ENCODE data around the gene DEPDC7. TPM values are rescaled to one million over a fixed set of nuclear protein-coding genes. Genes with fewer than 3 reads are reported as not detected.

Gene DEPDC7
- total RNA-seq, 4 donors from 2014 or later, result 6.9 to 12.2 (median 9.1) TPM

DNA sequence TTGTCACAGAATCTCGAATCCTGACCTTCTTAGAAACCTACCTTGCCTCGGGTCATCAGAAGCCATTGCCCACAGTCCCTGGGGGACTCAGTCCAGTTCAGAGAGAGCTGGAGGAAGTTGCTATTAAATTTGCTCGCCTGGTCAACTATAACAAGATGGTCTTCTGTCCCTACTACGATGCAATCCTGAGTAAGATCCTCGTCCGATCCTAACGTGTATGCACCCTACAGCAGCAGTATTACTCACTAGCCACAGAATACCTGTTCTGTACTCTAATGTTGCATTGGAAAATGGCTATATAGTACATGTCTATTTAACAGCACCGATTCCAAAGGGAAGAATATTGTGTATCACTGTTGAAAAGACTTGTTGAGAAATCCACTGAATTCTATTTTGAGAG is 56.8 kb downstream of the DEPDC7 start:
- peaks cover 0 to 97% (median 33%) of the 10 kb centered on the region in 3 donors for H3K36me3 ChIP-seq
- no peak for DNase-seq (ENCODE audit: low spot score in 2 of 2)
- 74 to 79% methylated on average over 8 of the region's 8 CpGs for WGBS, 2 donors

More for the DNA sequence above, 56.8 kb downstream of the DEPDC7 start:
- Histone ChIP-seq H3K4me3 (no peak overlapping the region), H3K27me3 (no peaks in the 10 kb centered on the region), H3K4me1 (peaks cover 0 to 6% (median 0%) of the 10 kb centered on the region in 4 donors), H3K27ac (no peak overlapping the region), H3K9me3 (no peaks in the 10 kb centered on the region)
- TF ChIP-seq, protein P1, sequence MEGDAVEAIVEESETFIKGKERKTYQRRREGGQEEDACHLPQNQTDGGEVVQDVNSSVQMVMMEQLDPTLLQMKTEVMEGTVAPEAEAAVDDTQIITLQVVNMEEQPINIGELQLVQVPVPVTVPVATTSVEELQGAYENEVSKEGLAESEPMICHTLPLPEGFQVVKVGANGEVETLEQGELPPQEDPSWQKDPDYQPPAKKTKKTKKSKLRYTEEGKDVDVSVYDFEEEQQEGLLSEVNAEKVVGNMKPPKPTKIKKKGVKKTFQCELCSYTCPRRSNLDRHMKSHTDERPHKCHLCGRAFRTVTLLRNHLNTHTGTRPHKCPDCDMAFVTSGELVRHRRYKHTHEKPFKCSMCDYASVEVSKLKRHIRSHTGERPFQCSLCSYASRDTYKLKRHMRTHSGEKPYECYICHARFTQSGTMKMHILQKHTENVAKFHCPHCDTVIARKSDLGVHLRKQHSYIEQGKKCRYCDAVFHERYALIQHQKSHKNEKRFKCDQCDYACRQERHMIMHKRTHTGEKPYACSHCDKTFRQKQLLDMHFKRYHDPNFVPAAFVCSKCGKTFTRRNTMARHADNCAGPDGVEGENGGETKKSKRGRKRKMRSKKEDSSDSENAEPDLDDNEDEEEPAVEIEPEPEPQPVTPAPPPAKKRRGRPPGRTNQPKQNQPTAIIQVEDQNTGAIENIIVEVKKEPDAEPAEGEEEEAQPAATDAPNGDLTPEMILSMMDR (IDR thresholded peaks at IDR 0.05), result no peak
- TF ChIP-seq POLR2A (IDR thresholded peaks at IDR 0.05), result no peak
- no peak for TF ChIP-seq EP300 (IDR thresholded peaks at IDR 0.05)

Small RNA genes within 50 kb of the gene (small RNA-seq; reads per million reads assigned to genes)
- not detected for gene RF00019

Other genes starting within 250 kb of the DEPDC7 start
- 1 to 10 TPM in 1 of 4 donors, under 1 TPM in 3; 0.21 to 3.3 (median 0.59) TPM for gene CCDC73, start 221.2 kb upstream of the DEPDC7 start, total RNA-seq
- gene PRRG4, start 186.0 kb upstream of the DEPDC7 start, total RNA-seq, result 10 to 100 TPM; 15.0 to 30.8 (median 28.3) TPM
- 10 to 100 TPM; 35.1 to 45.4 (median 36.2) TPM for gene QSER1, start 123.1 kb upstream of the DEPDC7 start, total RNA-seq
- gene TCP11L1, start 23.7 kb downstream of the DEPDC7 start, total RNA-seq, result 100 to 1,000 TPM in 1 of 4 donors, 10 to 100 TPM in 3; 45.9 to 122 (median 61.8) TPM
- 10 to 100 TPM in 3 of 4 donors, 1 to 10 TPM in 1; 8.0 to 21.0 (median 12.5) TPM for gene CSTF3, start 145.6 kb downstream of the DEPDC7 start, total RNA-seq
- 100 to 1,000 TPM; 212 to 302 (median 246) TPM for gene HIPK3, start 241.5 kb downstream of the DEPDC7 start, total RNA-seq